A549 (cell line): ENCODE results near the gene BMPER. TPM values are rescaled to one million over a fixed set of nuclear protein-coding genes. Genes with fewer than 3 reads are reported as not detected.

Experiments used
- ATAC-seq, 2 experiments: fragments of 200-7000 bp in 1 of 2; fragments of >200 bp in 1 of 2; cut with Nextera tagmentation in 1 of 2; cut with Tn5 transposase in 1 of 2; 3 replicates each; pipeline versions ENCODE4 v1.8.0 to v1.9.1; 2018 to 2020; ENCODE audit warnings: mild to moderate bottlenecking in 1 of 2, moderate library complexity in 1 of 2
- CTCF ChIA-PET: fragments of 300-600 bp; sonication (Branson Sonifier 250); formaldehyde crosslinking; extraction: SDS; loops from one replicate; lab custom pipeline; 2021; ENCODE audit warnings: antibody characterized with exemption, inconsistent platforms; lab: Yijun Ruan, JAX
- POLR2A ChIA-PET: fragments of 350-600 bp; formaldehyde crosslinking; extraction: SDS; loops from one replicate; lab custom pipeline; 2021; ENCODE audit warnings: antibody characterized with exemption, inconsistent platforms; lab: Yijun Ruan, JAX
- DNase-seq, 2 experiments: peaks; one replicate each; pipeline versions ENCODE4 v3.0.0 to v3.0.0-alpha.2; 2011 to 2016; ENCODE audit warnings: low read depth in 1 of 2, low spot score in 1 of 2
- FAIRE-seq: peaks from 2 replicates; lab custom pipeline; 2011; peaks lifted over from hg19 to GRCh38; lab: Jason Lieb, UNC
- H3K27ac ChIP-seq, 2 experiments: fragments of >200 bp; sonication (Bioruptor Twin); formaldehyde crosslinking; 3 replicates each; pipeline ENCODE4 v1.5.1; 2016 to 2017
- H3K4me1 ChIP-seq: fragments of >200 bp; sonication (Bioruptor Twin); formaldehyde crosslinking; 3 replicates; pipeline ENCODE4 v1.6.1; 2016
- H3K4me2 ChIP-seq: fragments of >200 bp; sonication (Bioruptor Twin); formaldehyde crosslinking; 3 replicates; pipeline ENCODE4 v1.6.1; 2016
- H3K4me3 ChIP-seq: fragments of >200 bp; sonication (Bioruptor Twin); formaldehyde crosslinking; 3 replicates; pipeline ENCODE4 v1.5.1; 2016
- H3K9me3 ChIP-seq: fragments of >200 bp; sonication (Bioruptor Twin); formaldehyde crosslinking; 3 replicates; pipeline ENCODE4 v1.6.1; 2016
- CBX8 ChIP-seq: fragments of 200-600 bp; sonication (generic); IDR thresholded peaks from 2 replicates; pipeline ENCODE4 v1.6.1; 2016
- CHD2 ChIP-seq: fragments of 150-350 bp; IDR thresholded peaks from 2 replicates; pipeline ENCODE4 v1.6.1; 2014; ENCODE audit warnings: low read length; ENCODE audit not compliant: partially characterized antibody
- EP300 ChIP-seq, 2 experiments: fragments of >200 bp; sonication (Bioruptor Twin); formaldehyde crosslinking; IDR thresholded peaks; 2 replicates in 1 of 2; 3 replicates in 1 of 2; pipeline ENCODE4 v1.6.1; 2016 to 2017
- ESRRA ChIP-seq: fragments of 150-350 bp; IDR thresholded peaks from 2 replicates; pipeline ENCODE4 v1.6.1; 2014; ENCODE audit warnings: mild to moderate bottlenecking, low read length, borderline replicate concordance
- FOSB ChIP-seq: fragments of 250-450 bp; sonication (Bioruptor Pico); IDR thresholded peaks from 2 replicates; pipeline ENCODE4 v1.5.0; 2020; ENCODE audit warnings: mild to moderate bottlenecking, moderate library complexity
- KDM1A ChIP-seq: fragments of 200-600 bp; sonication (generic); IDR thresholded peaks from 2 replicates; pipeline ENCODE4 v1.6.1; 2016; ENCODE audit warnings: low read depth, mild to moderate bottlenecking
- KDM5A ChIP-seq: fragments of 200-600 bp; sonication (generic); IDR thresholded peaks from 2 replicates; pipeline ENCODE4 v1.6.1; 2016; ENCODE audit warnings: antibody characterized with exemption, mild to moderate bottlenecking
- MAZ ChIP-seq: fragments of 150-350 bp; IDR thresholded peaks from 2 replicates; pipeline ENCODE4 v1.6.1; 2014; ENCODE audit warnings: antibody characterized with exemption, low read depth, low read length, borderline replicate concordance
- NPAS2 ChIP-seq: fragments of 250-450 bp; sonication (Bioruptor Pico); IDR thresholded peaks from 2 replicates; pipeline ENCODE4 v1.8.0; 2022; ENCODE audit warnings: mild to moderate bottlenecking, moderate library complexity, borderline replicate concordance
- NR3C1 ChIP-seq: fragments of >200 bp; sonication (Bioruptor Twin); formaldehyde crosslinking; IDR thresholded peaks from 3 replicates; pipeline ENCODE4 v1.6.1; 2017
- PBX3 ChIP-seq: IDR thresholded peaks from 2 replicates; pipeline ENCODE4 v1.6.1; 2012
- POLR2A ChIP-seq: IDR thresholded peaks from 2 replicates; pipeline ENCODE4 v1.6.1; 2012; ENCODE audit warnings: mild to moderate bottlenecking, low read length
- RAD21 ChIP-seq, 2 experiments: fragments of >200 bp in 1 of 2; sonication (Bioruptor Twin) in 1 of 2; formaldehyde crosslinking in 1 of 2; IDR thresholded peaks in 1 of 2; conservative IDR thresholded peaks in 1 of 2; 2 replicates in 1 of 2; 3 replicates in 1 of 2; pipeline ENCODE4 v1.6.1; 2012 to 2018; ENCODE audit warnings: inconsistent platforms in 1 of 2
- RARB ChIP-seq: fragments of 250-450 bp; sonication (Bioruptor Pico); IDR thresholded peaks from 2 replicates; pipeline ENCODE4 v1.8.0; 2021; ENCODE audit warnings: mild to moderate bottlenecking, moderate library complexity
- RNF2 ChIP-seq: fragments of 200-600 bp; sonication (generic); IDR thresholded peaks from 2 replicates; pipeline ENCODE4 v1.6.1; 2016; ENCODE audit warnings: low read depth, mild to moderate bottlenecking, antibody characterized with exemption, moderate library complexity, borderline replicate concordance
- SMC3 ChIP-seq: fragments of >200 bp; sonication (Bioruptor Twin); formaldehyde crosslinking; IDR thresholded peaks from 3 replicates; pipeline ENCODE4 v1.6.1; 2018; ENCODE audit warnings: inconsistent platforms
- SREBF2 ChIP-seq: fragments of 450-650 bp; IDR thresholded peaks from 2 replicates; pipeline ENCODE4 v1.6.1; 2014; ENCODE audit warnings: mild to moderate bottlenecking, moderate library complexity
- TFCP2L1 ChIP-seq: fragments of 250-450 bp; sonication (Bioruptor Pico); IDR thresholded peaks from 2 replicates; pipeline ENCODE4 v1.5.0; 2021; ENCODE audit warnings: mild to moderate bottlenecking
- TP53 ChIP-seq: fragments of 250-450 bp; sonication (Bioruptor Pico); IDR thresholded peaks from 2 replicates; pipeline ENCODE4 v1.5.0; 2021; ENCODE audit warnings: mild to moderate bottlenecking, moderate library complexity
- ZC3H11A ChIP-seq: fragments of 450-650 bp; IDR thresholded peaks from 2 replicates; pipeline ENCODE4 v1.6.1; 2014; ENCODE audit warnings: antibody characterized with exemption, mild to moderate bottlenecking
- ZNF302 ChIP-seq: fragments of 250-450 bp; sonication (Bioruptor Pico); IDR thresholded peaks from 2 replicates; pipeline ENCODE4 v1.9.0; 2021; ENCODE audit warnings: inconsistent platforms, mild to moderate bottlenecking, moderate library complexity
- ZSCAN20 ChIP-seq: fragments of 250-450 bp; sonication (Bioruptor Pico); IDR thresholded peaks from 2 replicates; pipeline ENCODE4 v1.8.0; 2022; ENCODE audit warnings: mild to moderate bottlenecking, moderate library complexity
- WGBS: methylation state at CpG from one replicate; pipeline ENCODE4 v1.1.6; 2017; ENCODE audit errors: missing lambda C conversion rate; 5-methylcytosine and 5-hydroxymethylcytosine counted together
- polyA plus RNA-seq, 4 experiments: library from polyadenylated mRNA; depleted of rRNA in 3 of 4; stranded (reverse); fragments of >200 nt; fragmentation: RNase III in 1 of 4; extraction: RNeasy Plus Mini Kit Qiagen cat#74134 plus additional on column Dnase treatment in 1 of 4; gene quantifications; 2 replicates in 3 of 4; 3 replicates in 1 of 4; pipeline ENCODE4 v1.2.3, GENCODE V29; 2011 to 2017
- TF ChIP-seq, protein P1 (sequence below): fragments of >200 bp; sonication (Bioruptor Twin); formaldehyde crosslinking; IDR thresholded peaks from 2 replicates; pipeline ENCODE4 v1.6.1; 2016
- TF ChIP-seq, protein P2 (sequence below): fragments of 150-350 bp; IDR thresholded peaks from 2 replicates; pipeline ENCODE4 v1.6.1; 2014; ENCODE audit warnings: low read depth, mild to moderate bottlenecking, low read length
- TF ChIP-seq, protein P3 (sequence below): fragments of 200-600 bp; sonication (generic); IDR thresholded peaks from 2 replicates; pipeline ENCODE4 v1.6.1; 2016; ENCODE audit warnings: antibody characterized with exemption, mild to moderate bottlenecking, moderate library complexity
- TF ChIP-seq, protein P4 (sequence below): fragments of 250-450 bp; sonication (Bioruptor Pico); IDR thresholded peaks from 2 replicates; pipeline ENCODE4 v1.5.0; 2021; ENCODE audit warnings: mild to moderate bottlenecking, moderate library complexity, borderline replicate concordance

Gene BMPER
- polyA plus RNA-seq, 2 of the 4 experiments (the other 2 are of a cell fraction), result 5.0 to 5.8 TPM

- Histone ChIP-seq H3K27ac (peak overlapping the region; percentile 17 to 75; a peak in 5 of 6 replicates), H3K4me1 (peaks cover 23% of the 10 kb centered on the region; the same call in 2 of the 3 replicates), H3K9me3 (no peaks in the 10 kb centered on the region), H3K4me2 (no peak overlapping the region), H3K4me3 (no peak overlapping the region)
- ChIA-PET CTCF (interaction anchor here (0.7 to 5.0 kb wide), 3 partner anchors 11 to 184 kb away, joined by 3 to 43 read pairs (median 3); no protein-coding TSS in a partner anchor), POLR2A (no interaction called here)
- no peak for FAIRE-seq
- no peak for DNase-seq
- WGBS, result 59% methylated on average over 5 of the region's 5 CpGs
- ATAC-seq, result no peak
- TF ChIP-seq SMC3, result no peak
- TF ChIP-seq FOSB (CRISPR knock-in tag), result no peak
- no peak for TF ChIP-seq ZC3H11A
- TF ChIP-seq TFCP2L1 (CRISPR knock-in tag), result no peak
- TF ChIP-seq ZSCAN20 (CRISPR knock-in tag), result no peak
- TF ChIP-seq NPAS2, result no peak
- no peak for TF ChIP-seq TP53
- TF ChIP-seq, protein P1, sequence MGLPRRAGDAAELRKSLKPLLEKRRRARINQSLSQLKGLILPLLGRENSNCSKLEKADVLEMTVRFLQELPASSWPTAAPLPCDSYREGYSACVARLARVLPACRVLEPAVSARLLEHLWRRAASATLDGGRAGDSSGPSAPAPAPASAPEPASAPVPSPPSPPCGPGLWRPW, result no peak
- TF ChIP-seq POLR2A, result no peak
- no peak for TF ChIP-seq MAZ
- no peak for TF ChIP-seq RARB (CRISPR knock-in tag)
- no peak for TF ChIP-seq CHD2
- no peak for TF ChIP-seq SREBF2
- no peak for TF ChIP-seq KDM5A
- TF ChIP-seq RNF2, result no peak
- TF ChIP-seq, protein P2, sequence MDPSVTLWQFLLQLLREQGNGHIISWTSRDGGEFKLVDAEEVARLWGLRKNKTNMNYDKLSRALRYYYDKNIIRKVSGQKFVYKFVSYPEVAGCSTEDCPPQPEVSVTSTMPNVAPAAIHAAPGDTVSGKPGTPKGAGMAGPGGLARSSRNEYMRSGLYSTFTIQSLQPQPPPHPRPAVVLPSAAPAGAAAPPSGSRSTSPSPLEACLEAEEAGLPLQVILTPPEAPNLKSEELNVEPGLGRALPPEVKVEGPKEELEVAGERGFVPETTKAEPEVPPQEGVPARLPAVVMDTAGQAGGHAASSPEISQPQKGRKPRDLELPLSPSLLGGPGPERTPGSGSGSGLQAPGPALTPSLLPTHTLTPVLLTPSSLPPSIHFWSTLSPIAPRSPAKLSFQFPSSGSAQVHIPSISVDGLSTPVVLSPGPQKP, result no peak
- no peak for TF ChIP-seq KDM1A
- no peak for TF ChIP-seq CBX8
- TF ChIP-seq ZNF302 (CRISPR knock-in tag), result no peak
These were observed 231.4 kb downstream of the BMPER start for GRCh38 chr7:34136698-34137097.

DNA sequence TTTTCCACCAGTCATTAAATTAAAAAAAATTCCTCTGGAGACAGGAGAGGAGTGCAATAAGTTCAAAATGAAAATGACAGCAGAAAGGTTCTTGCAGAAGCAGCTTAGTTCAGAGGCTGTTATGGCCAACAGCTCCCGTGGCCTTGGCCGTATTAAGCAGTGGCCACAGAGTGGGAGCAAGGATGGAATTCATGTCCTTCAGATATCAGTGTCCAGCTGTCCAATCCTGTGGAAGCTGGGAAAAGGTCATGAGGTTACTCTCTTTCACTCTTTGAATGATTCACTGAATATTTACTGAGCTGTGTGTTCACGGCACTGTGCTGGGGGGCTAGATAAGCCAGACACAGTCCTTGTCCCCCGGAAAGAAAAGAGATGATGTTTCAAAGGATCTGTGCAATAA lies 231.8 kb downstream of the BMPER start:
- H3K4me2 ChIP-seq, result 0 out of 3 replicates have a peak overlapping the region, but pooled peaks have one; percentile 8
- H3K4me1 ChIP-seq, result peaks cover 23% of the 10 kb centered on the region; the same call in 2 of the 3 replicates
- FAIRE-seq (no peak), ATAC-seq (no peak), DNase-seq (no peak)
- ChIA-PET CTCF (interaction anchor here (0.6 to 1.4 kb wide), 4 partner anchors 22 to 901 kb away, joined by 3 read pairs; no protein-coding TSS in a partner anchor), POLR2A (no interaction called here)
- H3K27ac ChIP-seq, result peak overlapping the region in 1 of 2 experiments; percentile 75; a peak in 3 of 6 replicates
- 51% methylated on average over 4 of the region's 4 CpGs for WGBS
- no peak for TF ChIP-seq RNF2
- TF ChIP-seq RAD21 (conservative IDR thresholded peaks at IDR 0.05 in 1 of 2, IDR thresholded peaks at IDR 0.05 in 1 of 2), result no peak
- no peak for TF ChIP-seq PBX3
- TF ChIP-seq CHD2, result no peak
- TF ChIP-seq, protein P3, sequence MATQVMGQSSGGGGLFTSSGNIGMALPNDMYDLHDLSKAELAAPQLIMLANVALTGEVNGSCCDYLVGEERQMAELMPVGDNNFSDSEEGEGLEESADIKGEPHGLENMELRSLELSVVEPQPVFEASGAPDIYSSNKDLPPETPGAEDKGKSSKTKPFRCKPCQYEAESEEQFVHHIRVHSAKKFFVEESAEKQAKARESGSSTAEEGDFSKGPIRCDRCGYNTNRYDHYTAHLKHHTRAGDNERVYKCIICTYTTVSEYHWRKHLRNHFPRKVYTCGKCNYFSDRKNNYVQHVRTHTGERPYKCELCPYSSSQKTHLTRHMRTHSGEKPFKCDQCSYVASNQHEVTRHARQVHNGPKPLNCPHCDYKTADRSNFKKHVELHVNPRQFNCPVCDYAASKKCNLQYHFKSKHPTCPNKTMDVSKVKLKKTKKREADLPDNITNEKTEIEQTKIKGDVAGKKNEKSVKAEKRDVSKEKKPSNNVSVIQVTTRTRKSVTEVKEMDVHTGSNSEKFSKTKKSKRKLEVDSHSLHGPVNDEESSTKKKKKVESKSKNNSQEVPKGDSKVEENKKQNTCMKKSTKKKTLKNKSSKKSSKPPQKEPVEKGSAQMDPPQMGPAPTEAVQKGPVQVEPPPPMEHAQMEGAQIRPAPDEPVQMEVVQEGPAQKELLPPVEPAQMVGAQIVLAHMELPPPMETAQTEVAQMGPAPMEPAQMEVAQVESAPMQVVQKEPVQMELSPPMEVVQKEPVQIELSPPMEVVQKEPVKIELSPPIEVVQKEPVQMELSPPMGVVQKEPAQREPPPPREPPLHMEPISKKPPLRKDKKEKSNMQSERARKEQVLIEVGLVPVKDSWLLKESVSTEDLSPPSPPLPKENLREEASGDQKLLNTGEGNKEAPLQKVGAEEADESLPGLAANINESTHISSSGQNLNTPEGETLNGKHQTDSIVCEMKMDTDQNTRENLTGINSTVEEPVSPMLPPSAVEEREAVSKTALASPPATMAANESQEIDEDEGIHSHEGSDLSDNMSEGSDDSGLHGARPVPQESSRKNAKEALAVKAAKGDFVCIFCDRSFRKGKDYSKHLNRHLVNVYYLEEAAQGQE, result no peak
- TF ChIP-seq EP300 (IDR thresholded peaks at IDR 0.05), result no peak
- no peak for TF ChIP-seq ESRRA
- TF ChIP-seq NR3C1, result no peak
- TF ChIP-seq, protein P4, sequence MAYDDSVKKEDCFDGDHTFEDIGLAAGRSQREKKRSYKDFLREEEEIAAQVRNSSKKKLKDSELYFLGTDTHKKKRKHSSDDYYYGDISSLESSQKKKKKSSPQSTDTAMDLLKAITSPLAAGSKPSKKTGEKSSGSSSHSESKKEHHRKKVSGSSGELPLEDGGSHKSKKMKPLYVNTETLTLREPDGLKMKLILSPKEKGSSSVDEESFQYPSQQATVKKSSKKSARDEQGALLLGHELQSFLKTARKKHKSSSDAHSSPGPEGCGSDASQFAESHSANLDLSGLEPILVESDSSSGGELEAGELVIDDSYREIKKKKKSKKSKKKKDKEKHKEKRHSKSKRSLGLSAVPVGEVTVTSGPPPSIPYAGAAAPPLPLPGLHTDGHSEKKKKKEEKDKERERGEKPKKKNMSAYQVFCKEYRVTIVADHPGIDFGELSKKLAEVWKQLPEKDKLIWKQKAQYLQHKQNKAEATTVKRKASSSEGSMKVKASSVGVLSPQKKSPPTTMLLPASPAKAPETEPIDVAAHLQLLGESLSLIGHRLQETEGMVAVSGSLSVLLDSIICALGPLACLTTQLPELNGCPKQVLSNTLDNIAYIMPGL (CRISPR knock-in tag), result no peak
- no peak overlapping the region for H3K4me3 ChIP-seq
- H3K9me3 ChIP-seq, result no peaks in the 10 kb centered on the region
